ENCODE data around the gene IFNA6. TPM values are rescaled to one million over a fixed set of nuclear protein-coding genes. Genes with fewer than 3 reads are reported as not detected.
A peak's percentile ranks its signal among the peaks of the same experiment; 100 is the strongest.

IFNA6 gene
- total and polyA plus RNA-seq, 2 experiments from 2014 or later = not detected

GRCh38 chr9:21333226-21333625 lies 17.5 kb downstream of the IFNA6 start:
- Histone ChIP-seq H3K27ac (no peak overlapping the region), H3K4me3 (peak overlapping the region; percentile 100), H3K27me3 (replicated peaks; ENCODE audit: insufficient read depth) (no peaks in the 10 kb centered on the region), H3K9me2 (ENCODE audit: insufficient read depth) (no peaks in the 10 kb centered on the region; the same call in 1 of the 2 replicates), H3K4me1 (ENCODE audit: insufficient read depth) (peaks cover 62% of the 10 kb centered on the region), H3K9ac (no peak overlapping the region), H2AFZ (no peak overlapping the region), H4K20me1 (ENCODE audit: insufficient read depth) (peaks cover 8% of the 10 kb centered on the region; the same call in 1 of the 2 replicates), H3K36me3 (ENCODE audit: low read depth) (no peaks in the 10 kb centered on the region; the same call in 1 of the 2 replicates), H3F3A (ENCODE audit: insufficient read depth) (0 out of 2 replicates have a peak, but pooled peaks cover 10% of the 10 kb centered on the region), H3K9me3 (ENCODE audit: low read depth) (no peaks in the 10 kb centered on the region), H3K4me2 (ENCODE audit: unreplicated experiment) (peak overlapping the region; percentile 92), H3K79me2 (ENCODE audit: insufficient read depth) (peaks cover 75% of the 10 kb centered on the region)
- WGBS, 2 experiments (ENCODE audit: low coverage in 1 of 2, low lambda C conversion rate in 2 of 2, missing lambda C conversion rate in 2 of 2) = 97 to 100% methylated on average over 2 of the region's 2 CpGs
- in situ Hi-C loops (cut with MboI) = no loop called here
- TF ChIP-seq EZH2 (IDR thresholded peaks at IDR 0.05; ENCODE audit: insufficient read depth, poor library complexity, severe bottlenecking) = no peak
- no peak for TF ChIP-seq EZH2phosphoT487 (IDR thresholded peaks at IDR 0.05; ENCODE audit: insufficient read depth, low read depth)
- no peak for DNase-seq

GRCh38 chr9:21331676-21332402 lies 18.8 kb downstream of the IFNA6 start:
- H3K27ac ChIP-seq = no peak overlapping the region
- no peaks in the 10 kb centered on the region for H3K27me3 ChIP-seq (replicated peaks; ENCODE audit: insufficient read depth)
- WGBS, 2 experiments (ENCODE audit: low coverage in 1 of 2, low lambda C conversion rate in 2 of 2, missing lambda C conversion rate in 2 of 2) = 26 to 27% methylated on average over 5 of the region's 5 CpGs
- H3K9me3 ChIP-seq (ENCODE audit: low read depth) = no peaks in the 10 kb centered on the region
- peak; percentile 40 for DNase-seq
- peaks cover 14% of the 10 kb centered on the region; the same call in 1 of the 2 replicates for H4K20me1 ChIP-seq (ENCODE audit: insufficient read depth)
- H3K36me3 ChIP-seq (ENCODE audit: low read depth) = no peaks in the 10 kb centered on the region; the same call in 1 of the 2 replicates
- H3K79me2 ChIP-seq (ENCODE audit: insufficient read depth) = peaks cover 89% of the 10 kb centered on the region
- in situ Hi-C loops (cut with MboI) = no loop called here
- H3K4me1 ChIP-seq (ENCODE audit: insufficient read depth) = peaks cover 62% of the 10 kb centered on the region
- H3K4me2 ChIP-seq (ENCODE audit: unreplicated experiment) = peak overlapping the region; percentile 69
- H3K9me2 ChIP-seq (ENCODE audit: insufficient read depth) = no peaks in the 10 kb centered on the region; the same call in 1 of the 2 replicates
- H3K9ac ChIP-seq = peak overlapping the region; percentile 18; the same call in 1 of the 2 replicates
- H3K4me3 ChIP-seq = peak overlapping the region; percentile 100
- H2AFZ ChIP-seq = no peak overlapping the region
- peaks cover 19% of the 10 kb centered on the region for H3F3A ChIP-seq (ENCODE audit: insufficient read depth)
- no peak for TF ChIP-seq EZH2 (IDR thresholded peaks at IDR 0.05; ENCODE audit: insufficient read depth, poor library complexity, severe bottlenecking)
- no peak for TF ChIP-seq EZH2phosphoT487 (IDR thresholded peaks at IDR 0.05; ENCODE audit: insufficient read depth, low read depth)

GRCh38 chr9:21326526-21327139 lies 24.1 kb downstream of the IFNA6 start:
- Histone ChIP-seq H2AFZ (no peak overlapping the region), H3K9me2 (ENCODE audit: insufficient read depth) (no peaks in the 10 kb centered on the region), H3K4me1 (ENCODE audit: insufficient read depth) (peaks cover 30% of the 10 kb centered on the region), H3K9me3 (ENCODE audit: low read depth) (no peaks in the 10 kb centered on the region), H3F3A (ENCODE audit: insufficient read depth) (peaks cover 21% of the 10 kb centered on the region), H3K9ac (no peak overlapping the region), H3K4me3 (no peak overlapping the region), H3K79me2 (ENCODE audit: insufficient read depth) (peaks cover 74% of the 10 kb centered on the region), H3K36me3 (ENCODE audit: low read depth) (peaks cover 23% of the 10 kb centered on the region; the same call in 1 of the 2 replicates), H4K20me1 (ENCODE audit: insufficient read depth) (peaks cover 17% of the 10 kb centered on the region; the same call in 1 of the 2 replicates), H3K27me3 (replicated peaks; ENCODE audit: insufficient read depth) (no peaks in the 10 kb centered on the region), H3K27ac (no peak overlapping the region), H3K4me2 (ENCODE audit: unreplicated experiment) (peak overlapping the region; percentile 21)
- TF ChIP-seq EZH2 (IDR thresholded peaks at IDR 0.05; ENCODE audit: insufficient read depth, poor library complexity, severe bottlenecking) (no peak), EZH2phosphoT487 (IDR thresholded peaks at IDR 0.05; ENCODE audit: insufficient read depth, low read depth) (no peak)
- peak; percentile 72 for DNase-seq
- in situ Hi-C loops (cut with MboI) = no loop called here
- 25 to 28% methylated on average over 2 of the region's 2 CpGs for WGBS, 2 experiments (ENCODE audit: low coverage in 1 of 2, low lambda C conversion rate in 2 of 2, missing lambda C conversion rate in 2 of 2)

- Histone ChIP-seq H2AFZ (no peak overlapping the region), H3K4me3 (no peak overlapping the region), H4K20me1 (ENCODE audit: insufficient read depth) (peaks cover 9% of the 10 kb centered on the region; the same call in 1 of the 2 replicates), H3K36me3 (ENCODE audit: low read depth) (peaks cover 23% of the 10 kb centered on the region; the same call in 1 of the 2 replicates), H3K79me2 (ENCODE audit: insufficient read depth) (peaks cover 49% of the 10 kb centered on the region), H3K4me1 (ENCODE audit: insufficient read depth) (peaks cover 7% of the 10 kb centered on the region), H3K9me2 (ENCODE audit: insufficient read depth) (no peaks in the 10 kb centered on the region), H3K27me3 (replicated peaks; ENCODE audit: insufficient read depth) (no peaks in the 10 kb centered on the region), H3K4me2 (ENCODE audit: unreplicated experiment) (no peak overlapping the region), H3K27ac (no peak overlapping the region), H3K9ac (no peak overlapping the region), H3F3A (ENCODE audit: insufficient read depth) (peaks cover 16% of the 10 kb centered on the region), H3K9me3 (ENCODE audit: low read depth) (no peaks in the 10 kb centered on the region)
- in situ Hi-C loops (cut with MboI) = no loop called here
- WGBS, 2 experiments (ENCODE audit: low coverage in 1 of 2, low lambda C conversion rate in 2 of 2, missing lambda C conversion rate in 2 of 2) = 82 to 86% methylated on average over 4 of the region's 4 CpGs
- TF ChIP-seq EZH2 (IDR thresholded peaks at IDR 0.05; ENCODE audit: insufficient read depth, poor library complexity, severe bottlenecking) (no peak), EZH2phosphoT487 (IDR thresholded peaks at IDR 0.05; ENCODE audit: insufficient read depth, low read depth) (no peak)
- DNase-seq = no peak
Observed at GRCh38 chr9:21324047-21324446, 26.6 kb downstream of the IFNA6 start.
